GM21737 (cell line): ENCODE measurements around the gene KRTAP5-8.
"Not testable (repeated sequence)": the region's sequence is repeated elsewhere in the genome, so short reads cannot be mapped to it uniquely, and the experiment has no call there.

Experiments
- ATAC-seq: cut with Tn5 transposase; IDR thresholded peaks from one replicate; pipeline ENCODE4 v1.9.1; 2021; ENCODE audit warnings: mild to moderate bottlenecking, moderate library complexity; ENCODE audit not compliant: unreplicated experiment

Gene KRTAP5-8, protein sequence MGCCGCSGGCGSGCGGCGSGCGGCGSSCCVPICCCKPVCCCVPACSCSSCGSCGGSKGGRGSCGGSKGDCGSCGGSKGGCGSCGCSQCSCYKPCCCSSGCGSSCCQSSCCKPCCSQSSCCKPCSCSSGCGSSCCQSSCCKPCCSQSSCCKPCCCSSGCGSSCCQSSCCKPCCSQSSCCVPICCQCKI

GRCh38 chr11:71537977-71538665, at the start of gene KRTAP5-8:
KRTAP5-8 (plus strand) TSS chr11:71538025; CDS start chr11:71538056, 31 bp downstream.
- ATAC-seq: not testable (repeated sequence)

GRCh38 chr11:71488681-71489270, 49.0 kb upstream of the KRTAP5-8 start:
- ATAC-seq: no peak

- no peak for ATAC-seq
Observed at GRCh38 chr11:71489311-71490043, 48.3 kb upstream of the KRTAP5-8 start.

DNA sequence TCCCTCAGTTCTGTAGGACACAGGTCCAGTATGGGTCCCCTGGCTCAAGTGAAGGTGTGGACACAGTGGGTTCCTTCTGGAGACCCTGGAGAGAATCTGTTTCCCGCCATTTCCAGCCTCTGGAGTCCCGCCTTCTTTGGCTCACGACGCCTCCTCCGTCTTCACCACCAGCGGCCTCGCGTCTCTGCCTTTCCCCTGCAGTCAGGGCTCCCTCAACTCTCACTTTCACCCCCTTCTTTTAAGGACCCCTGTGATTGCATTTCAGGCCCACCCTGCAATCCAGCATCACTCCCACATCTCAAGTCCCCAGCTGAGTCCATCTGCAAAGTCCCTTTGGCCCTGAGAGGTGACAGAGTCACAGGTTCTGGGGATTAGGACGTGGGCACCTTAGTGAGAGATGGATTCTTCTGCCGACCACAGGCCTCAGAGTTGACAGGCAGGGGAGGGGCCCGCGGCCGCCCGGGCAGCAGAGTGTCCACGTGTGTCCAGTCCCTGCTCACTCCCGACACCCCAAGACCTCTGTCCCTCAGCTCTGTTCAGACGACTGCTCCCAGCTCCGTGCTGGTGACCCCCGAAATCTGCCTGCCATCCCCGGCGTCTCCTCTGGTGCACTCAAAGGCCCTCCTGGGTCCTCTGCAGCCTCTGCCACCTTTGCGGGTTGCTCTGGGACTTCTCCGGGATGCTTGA, 47.6 kb upstream of the KRTAP5-8 start:
- ATAC-seq: no peak

DNA sequence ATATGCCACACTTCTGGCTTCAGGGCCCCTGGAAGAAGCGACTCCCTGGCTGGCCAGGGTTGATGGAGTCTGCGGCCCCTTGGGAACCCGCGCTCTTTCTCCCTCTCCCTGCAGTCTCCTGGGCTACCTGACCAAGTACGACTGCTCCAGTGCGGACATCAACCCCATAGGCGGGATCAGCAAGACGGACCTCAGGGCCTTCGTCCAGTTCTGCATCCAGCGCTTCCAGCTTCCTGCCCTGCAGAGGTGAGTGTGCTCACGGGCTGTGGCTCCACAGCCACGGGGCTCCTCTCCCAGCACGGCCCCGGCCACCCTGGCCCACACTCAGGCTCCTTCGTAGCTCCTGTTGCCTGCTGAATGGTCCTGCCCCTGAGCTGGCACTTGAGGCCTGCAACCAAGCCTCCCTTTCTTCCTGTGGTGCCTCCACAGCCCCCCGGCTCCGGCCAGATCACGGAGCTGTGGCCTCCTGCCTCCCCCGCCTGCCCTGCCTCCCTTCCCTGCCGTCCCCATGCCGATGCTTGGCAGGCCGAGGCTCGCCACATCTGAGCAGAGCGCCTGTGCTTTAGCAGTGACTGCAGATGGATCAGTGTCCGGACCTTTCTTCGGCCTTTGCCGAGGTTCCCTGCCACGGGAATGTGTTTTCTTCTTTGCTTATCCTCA, 47.0 kb upstream of the KRTAP5-8 start:
- no peak for ATAC-seq

GRCh38 chr11:71491531-71491930, 46.3 kb upstream of the KRTAP5-8 start:
- no peak for ATAC-seq

GRCh38 chr11:71491940-71492339, 45.9 kb upstream of the KRTAP5-8 start:
- no peak for ATAC-seq

- ATAC-seq: no peak
Observed at GRCh38 chr11:71495286-71496230, 42.3 kb upstream of the KRTAP5-8 start.

- ATAC-seq: no peak
Observed at GRCh38 chr11:71496421-71496820, 41.4 kb upstream of the KRTAP5-8 start.

DNA sequence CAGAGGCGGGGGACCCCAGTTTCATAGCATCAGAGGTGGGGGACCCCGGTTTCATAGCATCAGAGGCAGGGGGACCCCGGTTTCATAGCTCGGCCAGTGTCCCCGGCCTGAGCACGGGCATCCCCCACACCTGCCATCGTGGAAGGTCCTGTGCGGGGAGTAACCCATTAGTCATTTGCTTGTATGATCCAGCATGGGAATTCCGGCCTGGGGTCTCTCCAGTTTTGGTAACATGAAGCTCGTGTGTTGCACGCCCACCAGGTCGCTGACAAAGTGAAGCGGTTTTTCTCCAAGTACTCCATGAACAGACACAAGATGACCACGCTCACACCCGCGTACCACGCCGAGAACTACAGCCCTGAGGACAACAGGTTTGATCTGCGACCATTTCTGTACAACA, 39.7 kb upstream of the KRTAP5-8 start:
- ATAC-seq: no peak

DNA sequence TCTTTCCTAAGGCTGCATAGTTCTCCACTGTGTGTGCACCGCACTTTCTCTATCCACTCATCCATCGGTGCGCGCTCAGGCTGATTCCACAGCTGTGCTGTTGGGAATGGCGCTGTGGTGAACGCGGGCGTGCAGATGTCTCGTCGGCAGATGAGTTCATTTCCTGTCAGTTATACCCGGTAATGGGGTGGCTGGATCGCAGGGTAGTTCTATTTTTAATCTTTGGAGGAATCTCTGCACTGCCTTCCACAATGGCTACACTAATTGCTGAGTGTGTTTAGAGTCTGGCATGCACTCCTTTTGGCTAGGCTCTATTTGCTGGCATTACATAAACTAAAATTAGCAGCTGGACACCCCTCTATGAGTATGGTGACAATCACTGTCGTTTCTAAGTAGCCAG, 38.7 kb upstream of the KRTAP5-8 start:
- ATAC-seq: no peak

DNA sequence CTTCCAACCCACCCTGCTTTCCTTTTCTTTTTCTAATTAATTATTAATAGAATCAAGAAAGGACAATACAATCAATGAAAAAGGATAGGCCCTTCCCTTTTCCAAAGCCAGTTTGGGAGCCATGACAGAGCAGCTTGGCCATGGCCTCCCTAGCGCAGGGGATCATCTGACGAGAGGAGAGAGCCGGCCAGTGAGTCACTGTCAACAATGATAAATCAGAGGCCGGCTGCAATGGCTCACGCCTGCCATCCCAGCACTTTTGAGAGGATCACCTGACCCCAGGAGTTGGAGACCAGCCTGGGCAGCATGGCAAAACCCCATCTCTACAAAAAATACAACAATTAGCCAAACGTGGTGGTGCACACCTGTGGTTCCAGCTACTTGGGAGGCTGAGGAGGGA, 38.3 kb upstream of the KRTAP5-8 start:
- no peak for ATAC-seq

- no peak for ATAC-seq
Observed at GRCh38 chr11:71500601-71501021, 37.2 kb upstream of the KRTAP5-8 start.

DNA sequence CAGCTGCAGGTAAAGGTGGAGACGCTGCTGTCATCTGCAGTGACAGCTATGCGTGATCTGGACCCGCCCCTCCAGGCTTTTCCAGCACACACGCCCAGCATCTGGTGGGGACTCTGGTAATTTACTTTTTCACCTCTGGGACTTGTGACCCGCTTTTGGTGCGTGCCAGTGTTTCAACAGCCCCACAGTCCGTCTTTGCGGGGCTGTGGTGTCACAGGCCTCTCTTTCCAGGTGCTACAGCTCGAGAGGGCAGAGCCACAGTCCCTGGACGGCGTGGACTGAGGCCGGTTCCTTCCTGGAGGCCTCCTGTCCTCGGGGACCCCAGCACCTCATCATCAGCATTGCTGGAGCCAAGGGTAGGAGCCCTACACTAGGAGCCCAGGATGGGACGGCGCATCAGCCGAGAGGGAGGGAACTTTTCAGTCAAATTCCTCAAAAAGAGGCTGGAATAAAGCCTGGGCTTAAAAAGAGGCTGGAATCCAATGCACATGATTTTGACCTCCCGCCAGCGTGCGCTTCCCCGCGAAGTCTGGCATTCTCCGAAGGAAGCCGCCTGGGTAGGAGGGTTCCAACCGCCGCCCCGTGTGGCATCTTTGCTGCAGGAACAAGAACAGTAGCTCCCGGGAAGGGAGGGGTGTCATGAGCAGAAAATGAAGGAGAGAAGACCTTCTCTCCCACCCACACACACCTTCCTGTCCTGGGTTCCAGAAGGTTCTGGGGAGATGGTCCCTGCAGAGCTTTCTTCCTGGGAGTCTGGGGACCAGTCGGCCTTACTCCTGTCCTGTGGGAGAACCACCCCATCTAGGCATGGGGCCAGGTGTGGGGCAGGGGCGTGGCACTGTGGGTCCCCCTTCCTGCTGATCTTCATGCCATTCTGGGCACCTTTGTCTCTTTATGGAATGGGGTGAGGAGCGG, 36.5 kb upstream of the KRTAP5-8 start:
- no peak for ATAC-seq

- ATAC-seq: no peak
Observed at GRCh38 chr11:71502026-71502425, 35.8 kb upstream of the KRTAP5-8 start.

- no peak for ATAC-seq
Observed at GRCh38 chr11:71502871-71503435, 34.9 kb upstream of the KRTAP5-8 start.

DNA sequence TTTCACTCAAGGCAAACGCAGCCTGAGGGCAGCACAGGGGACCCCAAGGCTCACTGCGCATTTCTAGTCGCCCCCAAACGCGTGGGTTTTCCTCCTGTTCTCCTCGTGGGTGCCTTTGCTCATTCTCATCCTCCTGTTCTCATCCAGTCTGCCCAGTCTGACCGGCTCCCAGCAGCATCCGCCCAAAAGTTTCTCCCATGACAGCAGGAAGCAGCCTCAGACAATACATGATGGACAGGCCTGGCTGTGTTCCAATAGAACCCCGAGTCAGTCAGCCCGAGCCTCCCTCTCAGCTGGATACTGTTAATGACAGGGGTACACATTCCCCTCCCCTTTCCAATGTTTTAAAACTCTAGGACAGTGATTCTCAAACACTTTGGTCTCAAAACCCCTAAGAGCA, 33.3 kb upstream of the KRTAP5-8 start:
- ATAC-seq: no peak

DNA sequence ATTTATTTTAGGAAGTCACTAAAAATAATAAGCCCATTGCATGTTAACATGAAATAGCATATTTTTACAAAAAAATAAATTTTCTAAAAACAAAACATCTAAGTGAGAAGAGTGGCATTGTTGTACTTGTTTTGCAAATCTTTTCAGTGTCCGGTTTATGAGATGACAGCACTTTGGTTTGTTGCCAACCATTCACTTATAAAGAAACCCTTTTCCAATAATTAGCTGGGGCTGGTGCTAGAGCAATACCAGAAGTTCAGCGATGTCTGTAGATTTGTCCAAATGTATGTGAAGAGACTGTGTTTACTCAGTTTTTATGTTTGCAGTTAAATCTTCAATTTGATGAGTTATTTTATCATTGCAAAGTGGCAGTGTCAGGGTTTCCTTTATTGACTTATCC, 32.8 kb upstream of the KRTAP5-8 start:
- ATAC-seq: no peak
